22Rv1 (cell line): Measurements from ENCODE around the gene TRPM3.

ENCODE experiments used
- H3K27ac ChIP-seq: fragments of 450-650 bp; 2 replicates; pipeline ENCODE4 v1.5.1; 2017
- ZFX ChIP-seq: fragments of 450-650 bp; IDR thresholded peaks from 2 replicates; pipeline ENCODE4 v1.6.1; 2017; ENCODE audit warnings: antibody characterized with exemption, borderline replicate concordance
- TF ChIP-seq, protein P1 (sequence below): fragments of 450-650 bp; IDR thresholded peaks from 2 replicates; pipeline ENCODE4 v1.5.1; 2017; ENCODE audit warnings: mild to moderate bottlenecking

Gene TRPM3

DNA sequence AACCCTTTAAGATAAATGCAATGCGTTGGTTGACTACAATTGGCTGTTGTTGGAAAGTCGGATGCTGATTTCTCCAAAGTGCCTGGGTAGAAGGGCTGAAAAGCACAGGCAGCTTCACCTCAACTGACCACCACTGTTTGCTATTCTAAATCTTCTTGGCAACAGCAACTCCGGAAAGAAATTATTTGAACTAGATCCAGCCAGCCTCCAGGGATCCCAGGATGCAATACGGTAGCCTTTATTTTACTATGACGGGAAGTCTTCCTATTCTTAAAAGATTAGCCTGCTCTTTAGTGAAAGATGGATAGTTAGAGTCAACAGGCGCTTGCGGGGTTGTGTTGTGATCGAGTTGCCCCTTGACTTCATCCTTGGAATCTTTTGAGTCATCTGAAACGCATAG lies 628.4 kb downstream of the TRPM3 start:
- H3K27ac ChIP-seq, result no peak overlapping the region

DNA sequence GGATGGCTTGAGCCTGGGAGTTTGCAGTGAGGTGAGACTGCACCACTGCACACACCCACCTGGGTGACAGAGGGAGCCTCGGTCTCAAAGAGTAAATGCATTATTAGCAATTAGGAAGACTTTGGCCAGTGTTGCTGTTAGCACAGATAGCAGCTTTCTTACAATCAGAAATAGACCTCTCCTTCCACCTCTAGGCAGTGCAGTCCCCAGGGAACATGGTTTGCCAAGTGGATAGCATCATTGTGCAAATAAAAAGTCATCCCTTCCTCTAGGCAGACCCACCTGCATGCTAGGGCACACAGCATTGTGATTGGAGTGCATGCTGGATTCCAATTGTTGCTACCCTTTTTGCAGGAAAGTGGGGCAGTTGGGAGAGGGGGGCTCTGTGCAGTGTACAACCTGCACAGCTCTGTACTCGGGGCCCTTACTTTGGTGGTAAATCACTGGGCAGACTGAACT lies 629.1 kb downstream of the TRPM3 start:
- TF ChIP-seq, protein P1, sequence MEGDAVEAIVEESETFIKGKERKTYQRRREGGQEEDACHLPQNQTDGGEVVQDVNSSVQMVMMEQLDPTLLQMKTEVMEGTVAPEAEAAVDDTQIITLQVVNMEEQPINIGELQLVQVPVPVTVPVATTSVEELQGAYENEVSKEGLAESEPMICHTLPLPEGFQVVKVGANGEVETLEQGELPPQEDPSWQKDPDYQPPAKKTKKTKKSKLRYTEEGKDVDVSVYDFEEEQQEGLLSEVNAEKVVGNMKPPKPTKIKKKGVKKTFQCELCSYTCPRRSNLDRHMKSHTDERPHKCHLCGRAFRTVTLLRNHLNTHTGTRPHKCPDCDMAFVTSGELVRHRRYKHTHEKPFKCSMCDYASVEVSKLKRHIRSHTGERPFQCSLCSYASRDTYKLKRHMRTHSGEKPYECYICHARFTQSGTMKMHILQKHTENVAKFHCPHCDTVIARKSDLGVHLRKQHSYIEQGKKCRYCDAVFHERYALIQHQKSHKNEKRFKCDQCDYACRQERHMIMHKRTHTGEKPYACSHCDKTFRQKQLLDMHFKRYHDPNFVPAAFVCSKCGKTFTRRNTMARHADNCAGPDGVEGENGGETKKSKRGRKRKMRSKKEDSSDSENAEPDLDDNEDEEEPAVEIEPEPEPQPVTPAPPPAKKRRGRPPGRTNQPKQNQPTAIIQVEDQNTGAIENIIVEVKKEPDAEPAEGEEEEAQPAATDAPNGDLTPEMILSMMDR, result no peak
- TF ChIP-seq ZFX, result no peak
- no peak overlapping the region for H3K27ac ChIP-seq

More for the DNA sequence above, 628.4 kb downstream of the TRPM3 start:
- TF ChIP-seq, protein P1, result no peak
- TF ChIP-seq ZFX, result no peak

DNA sequence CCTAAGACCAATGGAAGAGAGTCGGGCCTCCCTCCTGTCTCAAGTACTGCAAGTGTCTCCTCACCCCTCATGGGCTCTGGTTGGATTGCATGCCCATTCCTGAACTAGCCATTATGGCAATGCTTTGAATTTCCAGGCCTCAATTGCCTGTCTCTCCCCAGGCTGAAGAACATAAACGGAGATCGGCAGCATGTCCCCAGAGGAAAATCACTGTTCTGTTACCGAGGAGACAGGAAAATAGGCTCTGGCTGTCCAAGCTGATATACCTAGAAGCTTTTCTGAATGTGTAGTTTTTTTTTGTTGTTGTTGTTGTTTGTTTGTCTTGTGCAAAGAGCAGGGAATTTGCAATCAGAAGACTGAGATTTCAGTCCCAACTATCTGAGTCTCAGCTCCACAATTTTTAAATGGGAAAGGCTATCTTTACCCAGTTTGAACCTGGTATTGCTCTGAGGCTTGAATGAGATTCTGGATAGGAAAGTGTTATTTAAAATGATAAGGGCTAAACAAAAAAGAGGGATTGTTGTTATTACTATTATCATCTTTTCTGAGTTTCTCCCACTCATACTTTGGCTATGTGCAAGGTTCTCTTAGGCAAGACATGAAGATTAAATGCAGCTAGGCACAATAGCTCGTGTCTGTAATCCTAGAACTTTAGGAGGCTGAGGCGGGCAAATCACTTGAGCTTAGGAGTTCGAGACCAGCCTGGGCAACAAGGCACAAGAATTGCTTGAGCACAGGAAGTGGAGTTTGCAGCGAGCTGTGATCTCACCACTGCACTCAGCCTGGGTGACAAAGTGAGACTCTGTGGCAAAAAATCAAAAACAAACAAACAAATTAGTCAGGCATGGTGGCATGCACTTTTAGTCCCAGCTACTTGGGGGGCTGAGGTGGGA lies 629.7 kb downstream of the TRPM3 start:
- no peak overlapping the region for H3K27ac ChIP-seq
- TF ChIP-seq ZFX, result no peak
- TF ChIP-seq, protein P1, result no peak

DNA sequence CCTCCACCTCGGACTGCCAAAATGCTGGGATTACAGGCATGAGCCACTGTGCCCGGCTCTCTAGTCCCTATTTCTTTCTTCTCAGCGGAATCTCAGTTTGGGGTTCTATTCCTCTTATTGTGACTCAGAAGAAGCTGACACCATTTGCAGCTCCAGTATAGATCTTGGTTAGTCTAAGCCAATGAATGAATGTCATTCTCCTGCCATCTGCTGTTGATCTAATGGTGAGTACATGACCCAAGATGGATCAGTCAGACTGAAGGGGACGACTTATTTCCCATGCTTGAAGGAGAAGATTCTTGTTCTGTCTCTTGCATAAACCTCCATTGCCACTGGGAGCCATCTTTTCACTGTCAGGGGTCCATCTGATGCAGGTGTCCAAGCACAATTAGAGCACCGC lies 630.9 kb downstream of the TRPM3 start:
- TF ChIP-seq, protein P1, result no peak
- no peak for TF ChIP-seq ZFX
- no peak overlapping the region for H3K27ac ChIP-seq

DNA sequence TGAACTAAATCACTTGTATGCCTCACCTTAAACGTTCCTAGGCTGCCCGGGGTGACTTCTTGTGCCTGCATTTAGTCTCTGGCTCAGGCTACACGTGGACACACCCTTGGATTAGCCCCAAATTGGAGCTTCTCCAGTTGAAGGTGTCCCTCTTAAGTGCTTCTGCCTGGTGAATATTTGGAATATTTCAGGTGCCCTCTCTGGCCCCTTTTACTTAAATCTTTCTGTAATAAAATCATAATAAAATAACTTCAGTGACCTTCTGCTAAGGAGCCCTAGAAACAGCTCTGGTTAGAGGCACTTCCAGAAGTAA lies 632.7 kb downstream of the TRPM3 start:
- no peak overlapping the region for H3K27ac ChIP-seq
- TF ChIP-seq, protein P1, result no peak
- no peak for TF ChIP-seq ZFX

DNA sequence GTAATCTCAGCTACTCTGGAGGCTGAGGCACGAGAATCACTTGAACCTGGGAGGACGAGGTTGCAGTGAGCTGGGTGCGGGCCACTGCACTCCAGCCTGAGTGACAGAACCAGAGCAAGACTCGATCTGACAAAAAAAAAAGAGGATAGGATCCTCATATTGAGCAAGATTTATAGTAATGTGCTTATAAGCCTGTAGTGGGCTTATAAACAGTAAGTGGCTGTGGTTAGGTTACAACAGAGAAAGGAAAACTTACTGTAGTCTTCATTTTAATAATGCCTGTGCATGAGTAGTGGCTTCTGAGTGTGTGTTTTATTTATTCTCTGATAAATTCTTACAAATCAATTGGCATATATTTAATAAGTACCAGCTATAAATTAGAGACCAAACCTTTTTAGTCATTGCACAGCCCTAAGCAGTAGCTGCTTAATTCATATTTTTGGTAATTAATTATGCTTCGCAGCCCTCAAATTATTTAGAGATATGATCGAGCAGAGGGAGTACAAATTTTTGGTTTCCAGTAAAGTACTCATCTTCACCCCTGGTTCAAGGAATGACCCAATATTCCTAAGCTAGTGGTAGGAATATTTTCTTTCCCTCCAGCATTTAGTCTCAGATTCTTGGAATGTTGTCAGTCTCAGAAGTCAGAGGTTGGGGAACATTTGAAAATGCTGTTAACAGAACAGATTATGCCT lies 633.2 kb downstream of the TRPM3 start:
- H3K27ac ChIP-seq, result no peak overlapping the region
- no peak for TF ChIP-seq ZFX
- TF ChIP-seq, protein P1, result no peak

DNA sequence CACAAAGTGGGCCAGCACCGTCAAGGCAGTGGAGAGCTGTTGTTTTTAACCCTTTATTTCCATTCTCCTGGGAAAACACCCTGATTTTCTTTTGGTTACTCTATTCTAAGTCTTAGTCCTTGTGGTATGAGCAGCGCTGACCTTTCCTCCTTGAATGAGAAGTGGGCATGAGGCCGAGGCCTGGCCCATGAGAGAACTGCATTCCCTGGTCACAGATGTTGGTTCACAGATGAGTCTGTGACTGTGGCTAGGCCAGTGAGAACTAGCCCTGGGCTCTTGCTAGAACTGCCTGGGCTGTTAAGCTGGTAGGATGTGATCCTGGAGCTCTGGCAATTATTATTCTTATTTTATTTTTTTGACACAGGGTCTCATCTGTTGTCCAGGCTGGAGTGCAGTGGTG lies 635.3 kb downstream of the TRPM3 start:
- no peak overlapping the region for H3K27ac ChIP-seq
- TF ChIP-seq, protein P1, result no peak
- TF ChIP-seq ZFX, result no peak
